NCI-H2171 treated with DMSO at 0.1 percent for 48 hours (cell line): Measurements from ENCODE around the gene HUWE1.

ENCODE experiments used
- DNase-seq: peaks from one replicate; lab custom pipeline; 2025; lab: John Stamatoyannopoulos, UW

The HUWE1 gene

DNA sequence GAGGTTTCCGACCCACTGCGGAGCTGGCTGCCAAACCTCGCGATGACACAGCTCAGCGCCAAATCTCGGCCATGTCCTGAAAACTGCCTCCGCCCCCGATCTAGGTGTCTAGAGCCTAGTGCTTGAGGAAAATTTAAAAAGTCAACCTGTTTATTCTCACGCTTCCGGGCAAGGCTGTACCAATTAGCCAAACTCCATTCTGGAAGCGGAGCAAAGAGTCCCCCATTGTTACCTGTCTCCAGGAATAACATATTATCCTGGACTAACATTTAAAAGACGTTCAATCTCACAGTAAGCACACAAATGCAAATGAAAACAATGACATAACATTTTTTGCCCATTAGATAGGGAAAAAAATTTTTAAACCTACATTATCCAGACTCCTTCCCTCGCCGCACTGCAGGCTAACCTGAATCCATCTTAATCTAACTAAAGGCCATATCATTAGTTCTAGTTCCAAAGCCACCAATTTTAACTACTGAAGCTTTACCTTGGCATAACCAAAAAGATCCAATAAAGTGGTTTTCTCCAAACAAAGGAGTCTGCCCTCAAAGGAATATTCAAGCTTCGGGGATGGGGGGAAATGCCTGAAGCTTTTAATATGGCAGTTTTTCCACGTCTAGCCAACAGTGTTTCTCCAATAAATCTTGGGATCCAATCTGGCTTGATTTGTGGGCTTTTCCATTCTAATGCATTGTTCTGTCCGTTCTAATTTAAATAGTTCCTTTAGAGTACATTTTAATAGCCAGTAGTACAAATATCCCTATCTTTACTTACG, 1.9 kb downstream of the HUWE1 start:
- peak; percentile 29 for DNase-seq

GRCh38 chrX:53683556-53684414, 2.7 kb downstream of the HUWE1 start:
- peak; percentile 97 for DNase-seq

- DNase-seq, result peak; percentile 52
Observed at GRCh38 chrX:53682885-53683555, 3.5 kb downstream of the HUWE1 start.

GRCh38 chrX:53681661-53682060, 4.9 kb downstream of the HUWE1 start:
- no peak for DNase-seq

DNA sequence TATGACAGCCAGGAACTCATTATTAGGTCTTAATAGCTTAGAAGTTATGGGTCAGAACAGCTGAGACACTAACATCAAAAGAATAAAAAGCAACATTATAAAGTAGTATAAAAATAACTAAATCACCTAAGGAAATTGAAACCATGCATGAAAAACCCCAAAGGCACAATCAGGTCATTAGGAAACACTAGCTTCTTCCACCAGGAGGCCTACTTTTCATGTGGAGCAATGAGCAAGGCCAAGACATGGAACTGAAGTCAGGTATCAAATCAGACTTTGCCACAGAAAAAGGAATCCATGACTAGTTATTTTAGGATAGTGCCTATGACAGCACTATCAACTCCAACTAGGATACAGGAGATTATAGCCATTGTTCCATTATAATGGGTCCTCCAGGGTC, 7.9 kb downstream of the HUWE1 start:
- DNase-seq, result no peak

GRCh38 chrX:53677286-53677685, 9.2 kb downstream of the HUWE1 start:
- no peak for DNase-seq

DNA sequence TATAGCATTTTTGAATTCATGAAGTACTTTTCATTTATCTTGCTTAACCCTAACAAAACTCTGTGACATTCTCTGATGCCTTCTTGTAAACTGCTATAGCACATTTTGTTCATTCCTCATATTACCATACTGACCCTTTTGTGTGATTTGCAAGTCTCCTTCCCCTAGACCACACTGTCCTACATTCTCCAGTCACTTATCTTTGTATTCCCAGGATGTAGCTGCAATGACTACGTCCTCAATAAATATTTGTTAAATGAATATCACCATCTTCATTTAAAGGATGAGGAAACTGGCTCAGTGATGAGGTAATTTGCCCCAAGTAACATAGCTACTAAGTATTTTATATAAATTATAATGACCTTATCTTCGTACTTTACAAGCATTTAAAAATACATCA, 11.9 kb downstream of the HUWE1 start:
- no peak for DNase-seq

GRCh38 chrX:53669258-53669657, 17.3 kb downstream of the HUWE1 start:
- DNase-seq, result no peak

- DNase-seq, result no peak
Observed at GRCh38 chrX:53666171-53666570, 20.3 kb downstream of the HUWE1 start.

- no peak for DNase-seq
Observed at GRCh38 chrX:53660004-53660403, 26.5 kb downstream of the HUWE1 start.

GRCh38 chrX:53659039-53659438, 27.5 kb downstream of the HUWE1 start:
- DNase-seq, result no peak

- no peak for DNase-seq
Observed at GRCh38 chrX:53656845-53657244, 29.7 kb downstream of the HUWE1 start.

DNA sequence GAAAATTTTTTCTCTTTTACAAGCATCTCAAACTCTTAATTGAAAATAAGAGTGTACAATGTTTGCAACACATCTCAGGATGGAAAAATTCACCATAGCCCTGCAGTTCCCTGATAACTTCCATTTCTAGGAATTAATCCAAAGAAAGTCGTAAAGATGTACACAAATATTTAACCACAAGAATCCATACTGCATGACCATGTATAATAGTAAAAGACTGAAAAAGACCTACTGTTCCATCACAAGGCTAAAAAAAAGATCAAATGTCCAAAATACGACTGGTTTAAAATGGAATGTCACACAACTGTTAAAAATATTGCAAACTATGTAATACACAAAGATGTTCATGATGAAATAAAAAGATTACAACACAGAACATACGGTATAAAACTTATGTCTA, 32.1 kb downstream of the HUWE1 start:
- no peak for DNase-seq

DNA sequence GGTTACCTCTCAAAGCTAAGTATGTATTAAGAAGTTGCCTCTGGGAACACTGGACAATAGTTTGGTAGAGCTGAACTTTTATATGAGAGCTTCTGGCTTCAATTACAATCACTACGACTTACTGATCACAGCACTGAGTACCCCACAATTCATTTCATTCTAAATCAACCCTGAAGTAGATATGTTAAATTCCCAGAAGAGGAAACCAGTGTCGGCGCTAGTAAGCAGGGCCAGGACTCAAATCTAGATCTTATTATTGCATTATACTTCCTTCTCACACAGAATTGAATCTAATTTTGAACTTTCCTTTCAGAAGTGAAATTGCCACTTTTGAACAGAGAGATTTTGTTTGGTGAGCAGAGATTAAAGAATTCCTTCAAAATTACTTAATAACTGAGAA, 41.8 kb downstream of the HUWE1 start:
- DNase-seq, result no peak

- DNase-seq, result no peak
Observed at GRCh38 chrX:53642337-53642736, 44.2 kb downstream of the HUWE1 start.

- no peak for DNase-seq
Observed at GRCh38 chrX:53639257-53639656, 47.3 kb downstream of the HUWE1 start.

DNA sequence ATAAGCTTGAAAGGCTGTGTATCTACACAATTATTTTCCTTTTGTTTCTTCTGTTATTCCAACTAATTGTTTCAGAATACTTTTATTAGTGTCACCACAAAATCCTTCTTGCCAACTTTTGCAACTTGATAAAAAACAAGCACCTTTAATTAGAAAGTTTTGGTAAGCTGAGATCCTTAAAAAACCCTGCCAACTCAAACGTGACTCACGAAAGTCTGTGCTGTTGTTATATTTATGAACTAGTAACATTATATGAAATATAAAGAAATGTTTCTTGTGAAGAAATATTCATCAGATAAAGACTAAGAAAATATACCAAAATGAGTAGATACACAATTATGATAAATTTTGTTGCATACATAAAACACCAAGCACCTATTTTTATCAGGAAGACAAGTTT, 49.0 kb downstream of the HUWE1 start:
- no peak for DNase-seq

DNA sequence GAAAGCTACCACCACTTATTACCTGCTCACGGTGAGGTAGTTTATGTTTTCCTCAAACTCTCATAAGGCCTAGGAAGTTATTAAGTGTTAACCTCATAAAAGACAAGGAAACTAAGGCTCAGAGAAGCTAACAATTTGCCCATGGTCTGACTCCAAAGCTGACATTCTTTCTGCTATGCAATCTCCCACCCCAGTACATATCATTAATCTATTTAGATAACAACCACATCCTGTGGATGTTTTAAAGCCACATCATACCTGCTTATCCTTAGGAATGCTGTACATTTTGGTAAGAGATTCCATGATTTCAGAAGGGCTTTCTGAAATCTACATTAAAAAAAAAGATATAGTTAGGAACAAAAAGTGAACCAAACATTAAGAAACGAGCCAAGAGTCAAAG, 55.4 kb downstream of the HUWE1 start:
- no peak for DNase-seq

- no peak for DNase-seq
Observed at GRCh38 chrX:53630261-53630660, 56.3 kb downstream of the HUWE1 start.

- DNase-seq, result no peak
Observed at GRCh38 chrX:53622431-53622830, 64.1 kb downstream of the HUWE1 start.

DNA sequence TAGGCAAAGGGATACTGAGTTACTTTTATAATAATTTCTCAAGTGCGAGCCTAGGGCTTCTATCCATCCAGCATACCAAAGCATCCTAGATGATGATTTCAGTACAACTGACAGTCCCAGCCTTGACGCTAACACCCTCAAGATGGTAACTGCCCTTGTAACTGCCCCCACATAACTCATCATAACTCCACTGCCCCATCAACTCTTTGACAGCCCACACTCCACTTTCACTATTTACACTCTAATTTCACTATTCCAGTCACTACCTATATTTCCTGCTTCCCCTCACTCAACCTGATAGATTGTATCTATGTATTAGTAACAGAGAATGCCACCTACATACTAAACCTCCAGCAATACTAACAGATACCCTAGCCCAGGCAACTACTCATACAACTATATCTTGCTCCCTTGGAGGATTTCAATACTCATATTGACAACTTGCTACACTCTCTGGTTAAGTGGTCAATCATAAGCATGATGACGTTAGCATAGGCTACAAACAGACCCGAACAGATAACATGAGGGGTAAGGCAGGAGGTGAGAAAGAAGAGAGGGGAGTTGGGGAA, 65.0 kb downstream of the HUWE1 start:
- no peak for DNase-seq

- DNase-seq, result no peak
Observed at GRCh38 chrX:53616946-53617345, 69.6 kb downstream of the HUWE1 start.
